ENCODE data around the gene ATG3.
"Not testable (repeated sequence)": the region's sequence is repeated elsewhere in the genome, so short reads cannot be mapped to it uniquely, and the experiment has no call there.

The ATG3 gene

DNA sequence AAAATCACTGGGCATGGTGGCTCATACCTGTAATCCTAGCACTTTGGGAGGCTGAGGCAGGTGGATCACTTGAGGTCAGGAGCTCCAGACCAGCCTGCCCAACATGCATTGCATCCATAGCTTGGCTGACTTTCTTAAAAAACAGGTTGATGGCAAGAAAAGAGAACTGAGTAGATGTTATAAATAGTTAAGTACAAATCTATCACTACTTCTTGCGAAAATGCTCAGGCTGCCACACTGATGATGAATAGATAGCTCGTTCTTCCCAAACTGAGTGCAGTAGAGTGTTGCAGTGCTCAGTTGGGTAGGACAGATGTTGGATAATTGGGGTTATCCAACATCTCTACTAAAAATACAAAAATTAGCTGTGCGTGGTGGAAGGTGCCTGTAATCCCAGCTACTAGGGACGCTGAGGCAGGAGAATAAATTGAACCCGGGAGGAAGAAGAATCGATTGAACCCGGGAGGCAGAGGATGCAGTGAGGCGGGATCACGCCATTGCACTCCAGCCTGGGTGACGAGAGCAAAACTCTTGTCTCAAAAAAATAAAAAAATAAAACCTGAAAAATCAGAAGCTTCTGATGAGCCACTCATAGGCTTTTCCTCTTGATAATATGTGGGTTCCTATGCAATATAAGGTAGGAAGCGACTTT is 63.7 kb downstream of the ATG3 start:
- DNase-seq: no peak

DNA sequence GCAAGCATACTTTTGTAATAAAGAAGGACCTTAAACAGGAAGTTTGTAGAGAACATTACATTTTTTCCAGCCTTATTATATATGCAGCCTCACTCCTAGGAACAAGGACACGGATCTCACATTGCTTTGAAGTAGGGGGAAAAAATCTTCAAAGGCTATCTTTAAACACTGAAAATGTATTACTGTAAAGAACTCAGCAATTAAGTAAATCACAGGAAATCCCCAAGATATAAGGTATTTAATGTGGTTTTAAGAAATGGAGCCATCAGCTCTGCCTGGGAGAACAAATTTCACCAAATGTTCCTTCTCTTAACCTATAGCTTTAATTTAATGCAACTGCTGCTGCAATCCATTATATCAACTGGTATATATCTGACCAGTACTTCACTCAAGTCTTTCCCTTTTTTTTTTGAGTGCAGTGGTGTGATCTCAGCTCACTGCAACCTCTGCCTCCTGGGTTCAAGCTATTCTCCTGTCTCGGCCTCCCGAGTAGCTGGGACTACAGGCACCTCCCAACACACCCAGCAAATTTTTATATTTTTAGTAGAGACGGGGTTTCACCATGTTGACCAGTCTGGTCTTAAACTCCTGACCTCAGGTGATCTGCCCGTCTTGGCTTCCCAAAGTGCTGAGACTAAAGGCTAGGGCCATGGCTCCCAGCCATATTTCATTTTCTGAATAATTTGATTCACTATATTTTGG is 65.2 kb downstream of the ATG3 start:
- DNase-seq: no peak

DNA sequence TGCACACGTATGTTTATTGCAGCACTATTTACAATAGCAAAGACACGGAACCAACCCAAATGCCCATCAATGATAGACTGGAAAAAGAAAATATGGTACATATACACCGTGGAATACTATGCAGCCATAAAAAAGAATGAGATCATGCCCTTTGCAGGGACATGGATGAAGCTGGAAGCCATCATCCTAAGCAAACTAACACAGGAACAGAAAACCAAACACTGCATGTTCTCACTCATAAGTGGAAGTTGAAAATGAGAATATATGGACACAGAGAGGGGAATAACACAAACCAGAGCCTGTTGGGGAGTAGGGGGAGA is 67.4 kb downstream of the ATG3 start:
- not testable (repeated sequence) for DNase-seq

DNA sequence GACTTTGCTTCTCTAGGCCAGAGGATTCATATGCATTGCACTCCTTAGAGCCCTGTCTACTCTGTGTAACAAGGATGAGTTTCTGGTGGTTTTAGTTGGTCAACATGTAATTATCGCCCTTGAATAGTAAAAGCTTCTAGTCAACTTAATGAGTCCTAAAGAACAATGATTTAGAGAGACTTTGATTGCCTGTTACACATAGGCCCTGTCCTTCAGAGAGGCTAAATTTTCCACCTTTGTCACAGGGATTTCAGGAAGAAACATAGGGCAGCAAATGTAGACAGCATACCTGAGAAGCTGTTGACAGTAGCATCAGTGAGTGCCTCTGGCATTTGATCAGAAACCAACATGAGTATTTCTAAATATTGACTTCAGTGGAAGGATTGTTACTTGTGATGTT is 69.6 kb downstream of the ATG3 start:
- no peak for DNase-seq

DNA sequence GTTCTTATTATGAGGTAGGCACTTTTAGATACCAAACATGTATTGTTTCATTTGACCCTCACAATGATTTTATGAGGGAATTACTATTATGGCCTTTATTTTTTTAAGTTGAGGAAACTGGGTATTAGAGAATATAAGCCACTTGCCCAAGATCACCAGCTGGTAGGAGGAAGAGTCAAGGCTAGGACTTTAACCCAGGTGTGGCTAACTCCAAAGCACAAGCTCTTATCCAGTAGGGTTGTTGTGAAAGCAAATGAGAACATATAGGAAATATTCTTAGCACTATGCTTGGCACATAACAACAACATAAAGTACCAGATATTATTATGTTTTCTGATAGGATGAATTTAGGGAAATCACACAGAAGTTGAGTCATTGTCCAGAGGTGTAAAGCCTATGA is 70.4 kb downstream of the ATG3 start:
- DNase-seq: no peak

DNA sequence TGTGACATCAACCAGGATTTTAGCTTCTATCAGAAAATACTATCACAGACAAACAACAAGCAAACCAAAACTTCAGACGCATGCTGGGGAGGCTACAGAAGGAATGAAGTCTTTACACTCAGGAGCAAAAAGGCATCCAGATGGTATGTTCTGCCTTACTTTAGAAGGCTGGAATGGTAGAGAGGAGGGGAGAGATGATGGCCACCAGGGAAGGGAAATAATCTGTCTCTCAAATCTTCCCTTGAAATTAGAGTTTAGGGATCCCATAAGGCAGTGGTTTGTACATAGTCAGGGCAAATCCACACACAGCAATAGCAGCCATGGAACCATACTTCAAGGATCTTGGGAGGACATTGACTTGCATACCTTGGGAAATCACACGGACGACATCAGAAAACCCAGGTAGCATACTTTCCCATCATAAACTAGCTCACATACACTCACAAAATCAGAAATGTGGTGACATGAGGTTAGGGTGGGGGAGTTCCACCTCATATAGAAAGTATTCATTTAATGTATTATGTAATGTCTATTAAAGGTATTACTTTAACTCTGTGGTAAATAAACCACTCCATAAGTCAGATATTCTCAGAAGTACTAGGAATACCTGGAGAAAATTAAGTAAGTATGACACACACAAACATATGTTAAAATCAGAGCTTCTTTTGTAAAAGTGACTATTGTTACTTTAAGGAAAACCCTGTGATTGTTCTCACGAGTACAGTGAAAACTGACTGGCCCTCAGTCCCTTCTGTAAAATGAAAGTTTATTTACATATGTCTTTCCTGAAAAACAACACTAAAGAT is 71.9 kb downstream of the ATG3 start:
- no peak for DNase-seq

DNA sequence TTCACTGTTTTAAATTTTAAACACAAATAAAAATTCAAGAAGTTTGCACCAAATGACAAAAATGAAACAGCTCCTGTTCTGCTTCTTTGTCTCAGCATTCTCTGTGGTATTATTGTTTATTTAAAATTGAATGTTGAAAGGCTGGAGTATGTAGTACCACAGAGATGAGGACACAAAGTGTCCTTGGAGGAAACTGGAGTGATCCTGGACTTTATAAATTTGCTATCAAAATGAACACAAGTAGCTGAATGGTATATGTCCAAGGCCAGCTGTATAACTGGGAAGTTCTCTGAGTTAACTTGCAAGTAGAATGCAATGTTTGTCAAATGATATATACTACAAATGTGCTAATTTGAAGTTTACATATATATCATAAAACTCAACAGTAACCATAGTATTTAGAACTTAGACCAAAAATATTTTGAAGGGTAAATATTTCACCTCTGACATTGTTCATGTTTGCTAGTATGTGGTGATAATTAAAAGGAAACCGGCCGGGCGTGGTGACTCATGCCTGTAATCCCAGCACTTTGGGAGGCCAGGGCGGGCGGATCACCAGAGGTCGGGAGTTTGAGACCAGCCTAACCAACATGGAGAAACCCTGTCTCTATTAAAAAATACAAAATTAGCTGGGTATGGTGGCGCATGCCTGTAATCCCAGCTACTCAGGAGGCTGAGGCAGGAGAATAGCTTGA is 74.8 kb downstream of the ATG3 start:
- DNase-seq: no peak

DNA sequence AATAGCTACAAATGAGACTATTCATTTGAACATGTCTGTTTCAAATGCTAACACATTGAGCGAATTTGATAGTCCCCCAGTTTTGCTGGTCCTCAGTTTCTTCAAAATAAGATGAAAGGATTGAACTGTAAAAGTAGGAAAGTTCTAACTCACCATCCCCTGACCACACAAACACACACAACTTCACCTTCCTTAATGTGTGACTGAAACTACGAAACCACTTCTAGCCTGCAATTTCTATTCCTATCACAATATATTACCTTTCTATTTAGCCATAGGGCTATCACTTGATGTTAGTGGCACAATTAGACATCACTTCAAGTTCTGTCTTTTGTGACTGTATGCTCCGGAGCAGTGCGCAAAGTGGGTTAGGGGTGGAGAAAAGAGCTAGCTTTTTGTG is 77.4 kb downstream of the ATG3 start:
- DNase-seq: no peak

DNA sequence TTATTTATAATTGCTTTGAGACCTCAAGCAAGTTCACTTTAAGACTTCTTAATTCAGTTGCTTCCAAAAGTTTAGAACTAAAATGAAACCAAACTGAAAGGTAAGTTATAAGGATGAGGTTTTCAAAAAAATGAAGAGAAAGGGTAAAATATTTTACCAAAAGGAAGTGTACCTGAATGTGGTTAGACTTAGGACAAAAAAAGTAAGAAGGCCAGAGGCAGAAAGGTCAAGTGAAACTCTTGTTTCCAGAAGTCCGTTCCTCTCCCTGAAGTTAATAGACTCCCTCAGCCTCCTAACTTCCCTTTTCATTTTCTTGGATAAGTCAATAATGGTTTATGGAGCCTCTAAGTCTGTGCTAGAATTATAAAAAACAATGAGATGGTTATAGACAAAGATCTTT is 79.1 kb downstream of the ATG3 start:
- no peak for DNase-seq
